Thyroid gland (tissue), 4 donors: ENCODE data around the gene OGFOD3.

Experiments used
- POLR2A ChIP-seq, 2 donors: fragments of 450-650 bp; IDR thresholded peaks; one replicate each; pipeline ENCODE4 v1.6.1; 2017; ENCODE audit warnings: antibody characterized with exemption in 2 of 2, mild to moderate bottlenecking in 2 of 2, moderate library complexity in 1 of 2
- TF ChIP-seq, protein P1 (sequence below), 6 experiments: fragments of 200-600 bp in 3 of 6; fragments of 450-650 bp in 3 of 6; sonication (generic) in 3 of 6; IDR thresholded peaks; one replicate each; pipeline ENCODE4 v1.5.1; 2016 to 2019; ENCODE audit warnings: antibody characterized with exemption in 6 of 6, mild to moderate bottlenecking in 2 of 6, inconsistent platforms in 1 of 6, moderate library complexity in 1 of 6

DNA sequence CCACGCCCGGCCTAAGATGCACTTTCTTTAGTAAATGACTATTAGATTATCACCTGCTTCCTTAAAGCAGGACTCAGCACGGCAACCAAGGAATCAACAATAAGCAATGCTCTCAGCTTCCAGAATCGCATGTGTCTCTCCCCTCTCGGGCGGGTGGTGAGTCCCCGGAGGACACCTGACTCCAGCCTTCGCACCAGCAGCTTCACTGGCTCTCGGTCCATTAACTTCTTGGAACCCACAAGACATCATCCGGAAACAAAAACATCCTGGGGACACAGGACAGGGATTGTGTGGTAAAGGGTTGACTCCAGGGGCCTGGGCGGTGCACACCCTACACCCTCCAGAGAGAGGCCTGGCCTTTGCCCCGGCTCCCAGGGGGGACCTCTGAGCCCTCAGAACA, 24.1 kb downstream of the OGFOD3 start:
- TF ChIP-seq, protein P1, sequence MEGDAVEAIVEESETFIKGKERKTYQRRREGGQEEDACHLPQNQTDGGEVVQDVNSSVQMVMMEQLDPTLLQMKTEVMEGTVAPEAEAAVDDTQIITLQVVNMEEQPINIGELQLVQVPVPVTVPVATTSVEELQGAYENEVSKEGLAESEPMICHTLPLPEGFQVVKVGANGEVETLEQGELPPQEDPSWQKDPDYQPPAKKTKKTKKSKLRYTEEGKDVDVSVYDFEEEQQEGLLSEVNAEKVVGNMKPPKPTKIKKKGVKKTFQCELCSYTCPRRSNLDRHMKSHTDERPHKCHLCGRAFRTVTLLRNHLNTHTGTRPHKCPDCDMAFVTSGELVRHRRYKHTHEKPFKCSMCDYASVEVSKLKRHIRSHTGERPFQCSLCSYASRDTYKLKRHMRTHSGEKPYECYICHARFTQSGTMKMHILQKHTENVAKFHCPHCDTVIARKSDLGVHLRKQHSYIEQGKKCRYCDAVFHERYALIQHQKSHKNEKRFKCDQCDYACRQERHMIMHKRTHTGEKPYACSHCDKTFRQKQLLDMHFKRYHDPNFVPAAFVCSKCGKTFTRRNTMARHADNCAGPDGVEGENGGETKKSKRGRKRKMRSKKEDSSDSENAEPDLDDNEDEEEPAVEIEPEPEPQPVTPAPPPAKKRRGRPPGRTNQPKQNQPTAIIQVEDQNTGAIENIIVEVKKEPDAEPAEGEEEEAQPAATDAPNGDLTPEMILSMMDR (IDR thresholded peaks at IDR 0.05): no peak
- no peak for TF ChIP-seq POLR2A (IDR thresholded peaks at IDR 0.05)
